ENCODE data around the gene GPR176.

GPR176 gene

DNA sequence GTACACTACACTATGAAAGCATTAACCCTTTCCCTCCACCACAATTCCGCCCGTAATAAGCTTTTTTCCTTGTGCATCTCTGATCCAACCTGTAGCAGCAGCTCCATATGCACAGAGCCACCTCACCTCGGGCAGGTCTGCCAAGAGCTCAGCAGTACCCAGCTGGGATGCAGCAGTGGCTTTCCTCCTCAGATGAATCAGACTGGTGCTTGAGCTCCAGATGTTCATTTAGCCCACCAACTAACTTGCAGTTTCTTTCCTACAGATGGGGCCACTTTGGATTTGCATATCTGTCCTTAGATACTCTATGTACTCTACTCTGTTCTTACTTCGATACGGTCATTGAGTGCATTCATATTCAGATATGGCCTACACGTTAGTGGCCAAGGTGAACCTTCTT is 122.7 kb downstream of the GPR176 start:
- Histone ChIP-seq H3K36me3 (ENCODE audit: control insufficient read depth in 4 of 4, insufficient read depth in 4 of 4, low read length in 3 of 4) (no peaks in the 10 kb centered on the region), H3K4me1 (ENCODE audit: control extremely low read depth in 1 of 4, control insufficient read depth in 4 of 4, insufficient read depth in 4 of 4, low read length in 3 of 4) (peaks cover 0 to 25% (median 3%) of the 10 kb centered on the region in 4 experiments), H3K27ac (ENCODE audit: insufficient read depth in 1 of 2, low read depth in 1 of 2, low read length in 2 of 2, poor library complexity in 1 of 2, severe bottlenecking in 2 of 2) (no peak overlapping the region), H3K27me3 (replicated peaks in 2 of 5; ENCODE audit: control insufficient read depth in 4 of 5, insufficient read depth in 5 of 5, low read length in 4 of 5) (no peaks in the 10 kb centered on the region), H3K9me3 (ENCODE audit: control extremely low read depth in 1 of 5, control insufficient read depth in 4 of 5, insufficient read depth in 2 of 5, low read depth in 1 of 5, low read length in 4 of 5) (no peaks in the 10 kb centered on the region), H3K4me3 (ENCODE audit: control insufficient read depth in 1 of 7, extremely low read depth in 1 of 7, insufficient read depth in 4 of 7, low read depth in 2 of 7, low read length in 6 of 7) (no peak overlapping the region)
- POLR2A ChIA-PET, result no interaction called here
- no peak for DNase-seq
- CTCF ChIA-PET, result interaction anchor here (2.0 to 2.6 kb wide), 2 partner anchors 9 to 78 kb away, joined by 9 to 10 read pairs; no protein-coding TSS in a partner anchor
- 100% methylated on average over 6 of the region's 6 CpGs for WGBS (ENCODE audit: insufficient coverage)

DNA sequence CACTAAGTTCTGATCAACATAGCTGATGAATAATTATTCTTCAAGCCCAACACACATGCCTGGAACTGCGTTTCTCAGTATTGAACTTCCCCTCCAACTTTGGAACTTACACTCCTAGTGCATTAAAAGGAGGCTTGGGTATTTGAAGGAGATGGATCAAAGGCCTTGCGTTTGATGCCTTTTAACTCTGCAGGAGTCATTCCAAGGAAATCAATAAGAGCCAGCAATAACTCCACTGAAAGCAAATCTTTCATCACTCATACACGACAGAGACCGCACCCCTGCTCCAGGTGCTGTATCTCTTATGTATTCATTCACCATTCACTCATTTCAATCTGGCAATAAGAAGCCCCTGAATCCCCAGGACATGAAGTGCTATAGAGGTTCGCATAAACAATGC is 123.5 kb downstream of the GPR176 start:
- DNase-seq, result no peak
- Histone ChIP-seq H3K4me1 (ENCODE audit: control extremely low read depth in 1 of 4, control insufficient read depth in 4 of 4, insufficient read depth in 4 of 4, low read length in 3 of 4) (peaks cover 0 to 25% (median 3%) of the 10 kb centered on the region in 4 experiments), H3K36me3 (ENCODE audit: control insufficient read depth in 4 of 4, insufficient read depth in 4 of 4, low read length in 3 of 4) (no peaks in the 10 kb centered on the region), H3K27ac (ENCODE audit: insufficient read depth in 1 of 2, low read depth in 1 of 2, low read length in 2 of 2, poor library complexity in 1 of 2, severe bottlenecking in 2 of 2) (no peak overlapping the region), H3K27me3 (replicated peaks in 2 of 5; ENCODE audit: control insufficient read depth in 4 of 5, insufficient read depth in 5 of 5, low read length in 4 of 5) (no peaks in the 10 kb centered on the region), H3K4me3 (ENCODE audit: control insufficient read depth in 1 of 7, extremely low read depth in 1 of 7, insufficient read depth in 4 of 7, low read depth in 2 of 7, low read length in 6 of 7) (no peak overlapping the region), H3K9me3 (ENCODE audit: control extremely low read depth in 1 of 5, control insufficient read depth in 4 of 5, insufficient read depth in 2 of 5, low read depth in 1 of 5, low read length in 4 of 5) (no peaks in the 10 kb centered on the region)
- ChIA-PET CTCF (interaction anchor here (2.0 to 2.6 kb wide), 2 partner anchors 8 to 79 kb away, joined by 9 to 10 read pairs; no protein-coding TSS in a partner anchor), POLR2A (no interaction called here)
- WGBS (ENCODE audit: insufficient coverage), result 100% methylated on average over 3 of the region's 5 CpGs

DNA sequence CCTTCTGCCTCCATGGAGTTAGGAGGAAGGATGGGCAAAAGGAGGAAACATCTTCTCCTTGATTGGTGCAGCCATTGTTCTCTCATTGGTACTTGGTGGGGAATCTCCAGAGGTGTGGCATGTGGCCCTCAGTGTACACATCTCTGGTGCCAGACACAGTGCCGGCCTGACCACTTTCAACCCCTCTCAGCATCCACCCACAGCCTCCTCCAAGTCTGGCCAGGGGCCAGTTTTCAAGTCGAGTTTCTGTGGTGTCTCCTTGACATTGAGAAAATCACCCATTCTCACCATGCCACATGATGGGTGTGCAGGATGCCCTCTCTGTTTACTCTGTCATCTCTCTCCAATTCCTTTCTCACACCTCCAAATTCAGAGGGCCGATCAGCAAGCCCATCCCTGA is 124.6 kb downstream of the GPR176 start:
- H3K27me3 ChIP-seq (replicated peaks in 2 of 5; ENCODE audit: control insufficient read depth in 4 of 5, insufficient read depth in 5 of 5, low read length in 4 of 5), result no peaks in the 10 kb centered on the region
- 77% methylated on average over 3 of the region's 3 CpGs for WGBS (ENCODE audit: insufficient coverage)
- peaks cover 0 to 25% (median 3%) of the 10 kb centered on the region in 4 experiments for H3K4me1 ChIP-seq (ENCODE audit: control extremely low read depth in 1 of 4, control insufficient read depth in 4 of 4, insufficient read depth in 4 of 4, low read length in 3 of 4)
- ChIA-PET CTCF (interaction anchor here (1.0 to 1.7 kb wide), 2 partner anchors 8 to 78 kb away, joined by 3 to 4 read pairs; no protein-coding TSS in a partner anchor), POLR2A (no interaction called here)
- no peak for DNase-seq
- no peak overlapping the region for H3K4me3 ChIP-seq (ENCODE audit: control insufficient read depth in 1 of 7, extremely low read depth in 1 of 7, insufficient read depth in 4 of 7, low read depth in 2 of 7, low read length in 6 of 7)
- no peaks in the 10 kb centered on the region for H3K9me3 ChIP-seq (ENCODE audit: control extremely low read depth in 1 of 5, control insufficient read depth in 4 of 5, insufficient read depth in 2 of 5, low read depth in 1 of 5, low read length in 4 of 5)
- H3K27ac ChIP-seq (ENCODE audit: insufficient read depth in 1 of 2, low read depth in 1 of 2, low read length in 2 of 2, poor library complexity in 1 of 2, severe bottlenecking in 2 of 2), result no peak overlapping the region
- H3K36me3 ChIP-seq (ENCODE audit: control insufficient read depth in 4 of 4, insufficient read depth in 4 of 4, low read length in 3 of 4), result no peaks in the 10 kb centered on the region

DNA sequence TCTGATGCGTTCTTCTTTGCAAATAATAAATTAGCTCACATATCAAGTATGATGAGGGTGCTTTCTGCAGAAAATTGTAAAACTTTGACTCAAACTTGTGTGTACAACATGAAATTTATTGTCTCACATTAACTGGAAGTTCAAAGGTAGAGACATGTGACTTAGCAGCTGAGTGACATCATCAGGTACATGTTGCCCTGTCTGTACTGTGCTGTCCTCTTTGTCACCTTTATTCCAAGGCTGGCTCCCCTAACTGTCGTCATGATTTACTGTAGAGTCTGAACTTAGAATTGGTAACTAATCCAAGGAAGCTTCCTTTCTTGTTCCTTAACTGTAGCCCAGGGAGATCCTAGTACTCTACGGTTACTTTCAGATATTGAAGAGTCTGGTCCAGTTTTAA is 125.1 kb downstream of the GPR176 start:
- Histone ChIP-seq H3K36me3 (ENCODE audit: control insufficient read depth in 4 of 4, insufficient read depth in 4 of 4, low read length in 3 of 4) (no peaks in the 10 kb centered on the region), H3K4me1 (ENCODE audit: control extremely low read depth in 1 of 4, control insufficient read depth in 4 of 4, insufficient read depth in 4 of 4, low read length in 3 of 4) (peaks cover 0 to 25% (median 3%) of the 10 kb centered on the region in 4 experiments), H3K27me3 (replicated peaks in 2 of 5; ENCODE audit: control insufficient read depth in 4 of 5, insufficient read depth in 5 of 5, low read length in 4 of 5) (no peaks in the 10 kb centered on the region), H3K4me3 (ENCODE audit: control insufficient read depth in 1 of 7, extremely low read depth in 1 of 7, insufficient read depth in 4 of 7, low read depth in 2 of 7, low read length in 6 of 7) (no peak overlapping the region), H3K27ac (ENCODE audit: insufficient read depth in 1 of 2, low read depth in 1 of 2, low read length in 2 of 2, poor library complexity in 1 of 2, severe bottlenecking in 2 of 2) (no peak overlapping the region), H3K9me3 (ENCODE audit: control extremely low read depth in 1 of 5, control insufficient read depth in 4 of 5, insufficient read depth in 2 of 5, low read depth in 1 of 5, low read length in 4 of 5) (no peaks in the 10 kb centered on the region)
- peak in 1 of 3 donors; percentile 43 for DNase-seq
- CTCF ChIA-PET, result interaction anchor here (1.0 to 1.7 kb wide), 3 partner anchors 9 to 78 kb away, joined by 3 to 4 read pairs (median 4); no protein-coding TSS in a partner anchor
- 64% methylated on average over 2 of the region's 3 CpGs for WGBS (ENCODE audit: insufficient coverage)
- POLR2A ChIA-PET, result no interaction called here

DNA sequence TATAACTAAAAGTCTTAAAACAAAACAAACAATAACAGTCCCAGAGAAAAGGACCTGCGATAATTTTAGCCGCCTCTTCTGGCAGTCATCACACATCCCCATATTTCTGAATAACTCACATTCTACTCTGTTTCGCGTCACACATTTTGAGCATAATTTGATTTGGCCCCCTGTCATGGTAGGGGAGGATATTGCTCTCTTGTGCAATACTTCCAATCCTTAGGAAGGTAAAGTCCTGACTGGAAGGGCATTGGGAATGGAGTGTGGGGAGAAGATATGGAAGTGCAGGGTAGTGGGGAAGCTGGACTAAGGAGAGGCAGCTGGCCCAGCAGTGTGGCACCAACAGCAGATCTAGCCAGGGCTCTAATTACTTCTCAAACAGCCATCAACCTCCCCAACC is 126.1 kb downstream of the GPR176 start:
- Histone ChIP-seq H3K36me3 (ENCODE audit: control insufficient read depth in 4 of 4, insufficient read depth in 4 of 4, low read length in 3 of 4) (no peaks in the 10 kb centered on the region), H3K27ac (ENCODE audit: insufficient read depth in 1 of 2, low read depth in 1 of 2, low read length in 2 of 2, poor library complexity in 1 of 2, severe bottlenecking in 2 of 2) (no peak overlapping the region), H3K27me3 (replicated peaks in 2 of 5; ENCODE audit: control insufficient read depth in 4 of 5, insufficient read depth in 5 of 5, low read length in 4 of 5) (no peaks in the 10 kb centered on the region), H3K4me3 (ENCODE audit: control insufficient read depth in 1 of 7, extremely low read depth in 1 of 7, insufficient read depth in 4 of 7, low read depth in 2 of 7, low read length in 6 of 7) (no peak overlapping the region), H3K9me3 (ENCODE audit: control extremely low read depth in 1 of 5, control insufficient read depth in 4 of 5, insufficient read depth in 2 of 5, low read depth in 1 of 5, low read length in 4 of 5) (no peaks in the 10 kb centered on the region), H3K4me1 (ENCODE audit: control extremely low read depth in 1 of 4, control insufficient read depth in 4 of 4, insufficient read depth in 4 of 4, low read length in 3 of 4) (peaks cover 0 to 28% (median 4%) of the 10 kb centered on the region in 4 experiments)
- DNase-seq, result no peak
- 92% methylated on average over 4 of the region's 4 CpGs for WGBS (ENCODE audit: insufficient coverage)
- CTCF ChIA-PET, result interaction anchor here (1.0 to 1.7 kb wide), 2 partner anchors 8 to 79 kb away, joined by 4 read pairs; no protein-coding TSS in a partner anchor
- POLR2A ChIA-PET, result no interaction called here

DNA sequence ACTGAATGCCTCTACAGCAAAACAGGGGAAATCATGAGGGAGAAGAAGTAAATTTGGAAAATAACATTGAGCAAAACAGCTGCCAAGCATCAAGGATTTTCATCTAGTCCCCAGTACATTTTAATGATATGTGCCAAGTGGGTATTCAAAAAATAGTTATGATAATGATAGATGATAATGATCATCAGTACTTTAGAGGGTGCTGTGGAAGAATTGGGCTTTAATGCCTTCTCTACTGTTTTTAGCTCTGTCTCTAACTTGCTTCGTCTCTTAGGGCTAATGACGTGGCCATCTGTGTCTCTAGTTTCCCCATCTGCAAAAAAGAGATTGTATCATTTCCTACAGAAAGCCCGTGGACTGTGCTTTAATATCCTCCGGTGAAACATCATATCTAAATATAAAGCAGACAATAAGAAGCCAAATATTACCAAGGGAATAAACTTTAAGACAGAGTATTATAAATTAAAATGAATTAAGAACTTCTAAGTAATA is 127.2 kb downstream of the GPR176 start:
- DNase-seq, result peak in 2 of 3 donors; percentile 64 to 77
- ChIA-PET POLR2A (no interaction called here), CTCF (no interaction called here)
- WGBS (ENCODE audit: insufficient coverage), result 7% methylated on average over 2 of the region's 4 CpGs
- Histone ChIP-seq H3K4me3 (ENCODE audit: control insufficient read depth in 1 of 7, extremely low read depth in 1 of 7, insufficient read depth in 4 of 7, low read depth in 2 of 7, low read length in 6 of 7) (no peak overlapping the region), H3K27ac (ENCODE audit: insufficient read depth in 1 of 2, low read depth in 1 of 2, low read length in 2 of 2, poor library complexity in 1 of 2, severe bottlenecking in 2 of 2) (no peak overlapping the region), H3K27me3 (replicated peaks in 2 of 5; ENCODE audit: control insufficient read depth in 4 of 5, insufficient read depth in 5 of 5, low read length in 4 of 5) (no peaks in the 10 kb centered on the region), H3K4me1 (ENCODE audit: control extremely low read depth in 1 of 4, control insufficient read depth in 4 of 4, insufficient read depth in 4 of 4, low read length in 3 of 4) (peaks cover 0 to 37% (median 4%) of the 10 kb centered on the region in 4 experiments), H3K9me3 (ENCODE audit: control extremely low read depth in 1 of 5, control insufficient read depth in 4 of 5, insufficient read depth in 2 of 5, low read depth in 1 of 5, low read length in 4 of 5) (no peaks in the 10 kb centered on the region), H3K36me3 (ENCODE audit: control insufficient read depth in 4 of 4, insufficient read depth in 4 of 4, low read length in 3 of 4) (no peaks in the 10 kb centered on the region)

DNA sequence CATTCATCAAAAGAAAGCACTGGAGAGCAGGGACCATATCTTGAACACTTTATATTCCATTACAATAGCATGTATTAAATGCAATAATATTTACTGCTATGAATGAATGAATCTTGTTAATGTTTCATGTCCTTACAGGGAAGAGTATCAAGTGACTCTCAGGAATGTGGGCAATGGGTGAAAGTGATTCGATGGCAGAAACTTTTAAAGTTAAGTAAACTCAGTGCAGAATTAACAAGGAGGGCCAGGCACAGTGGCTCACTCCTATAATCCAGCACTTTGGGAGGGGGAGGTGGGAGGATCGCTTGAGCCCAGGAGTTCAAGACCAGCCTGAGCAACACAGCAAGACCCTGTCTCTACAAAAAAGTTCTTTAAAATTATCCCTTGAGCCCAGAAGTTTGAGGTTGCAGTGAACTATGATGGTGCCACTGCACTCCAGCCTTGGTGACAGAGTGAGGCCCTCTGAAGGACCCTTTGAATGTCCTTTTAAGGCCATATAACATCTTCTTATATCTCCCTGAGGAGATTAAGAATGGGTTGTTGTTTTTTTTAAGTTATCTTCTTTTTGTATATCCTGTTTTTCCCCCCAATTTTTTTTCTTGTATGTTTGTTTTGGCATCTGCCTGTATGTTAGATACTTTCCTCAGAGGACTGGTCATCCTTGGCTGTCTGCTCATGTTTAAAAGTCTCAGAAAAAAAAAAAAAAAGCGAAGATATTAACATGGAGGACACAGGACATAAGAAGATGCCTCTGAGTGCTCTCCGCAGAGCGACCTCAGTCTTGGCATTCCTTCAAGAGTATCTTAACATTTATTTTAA is 127.8 kb downstream of the GPR176 start:
- no CpG with 5 or more reads among the region's 5 CpGs for WGBS (ENCODE audit: insufficient coverage)
- Histone ChIP-seq H3K4me3 (ENCODE audit: control insufficient read depth in 1 of 7, extremely low read depth in 1 of 7, insufficient read depth in 4 of 7, low read depth in 2 of 7, low read length in 6 of 7) (no peak overlapping the region), H3K27ac (ENCODE audit: insufficient read depth in 1 of 2, low read depth in 1 of 2, low read length in 2 of 2, poor library complexity in 1 of 2, severe bottlenecking in 2 of 2) (no peak overlapping the region), H3K36me3 (ENCODE audit: control insufficient read depth in 4 of 4, insufficient read depth in 4 of 4, low read length in 3 of 4) (no peaks in the 10 kb centered on the region), H3K27me3 (replicated peaks in 2 of 5; ENCODE audit: control insufficient read depth in 4 of 5, insufficient read depth in 5 of 5, low read length in 4 of 5) (no peaks in the 10 kb centered on the region), H3K9me3 (ENCODE audit: control extremely low read depth in 1 of 5, control insufficient read depth in 4 of 5, insufficient read depth in 2 of 5, low read depth in 1 of 5, low read length in 4 of 5) (no peaks in the 10 kb centered on the region), H3K4me1 (ENCODE audit: control extremely low read depth in 1 of 4, control insufficient read depth in 4 of 4, insufficient read depth in 4 of 4, low read length in 3 of 4) (peaks cover 2 to 43% (median 6%) of the 10 kb centered on the region in 4 experiments)
- CTCF ChIA-PET, result no interaction called here
- no peak for DNase-seq
- POLR2A ChIA-PET, result no interaction called here

Data from common myeloid progenitor, CD34-positive (primary cell).